ENCODE results near the gene WIPI1.
"Not testable (repeated sequence)": the region's sequence is repeated elsewhere in the genome, so short reads cannot be mapped to it uniquely, and the experiment has no call there.

Gene WIPI1

GRCh38 chr17:68497885-68498319, 40.6 kb upstream of the WIPI1 start:
- Histone ChIP-seq H3K4me3 (replicated peaks; ENCODE audit: low read depth, low read length) (no peak overlapping the region), H3K27me3 (replicated peaks; ENCODE audit: control insufficient read depth, insufficient read depth, low read length) (no peaks in the 10 kb centered on the region), H3K36me3 (ENCODE audit: control insufficient read depth, insufficient read depth, low read length) (no peaks in the 10 kb centered on the region)
- peak; percentile 79 for DNase-seq (ENCODE audit: extremely low read depth, insufficient read length)
- no peak for TF ChIP-seq CTCF (IDR thresholded peaks at IDR 0.05; ENCODE audit: insufficient read depth, low read length, poor library complexity, severe bottlenecking)

GRCh38 chr17:68495081-68495480, 37.8 kb upstream of the WIPI1 start:
- no peak for TF ChIP-seq CTCF (IDR thresholded peaks at IDR 0.05; ENCODE audit: insufficient read depth, low read length, poor library complexity, severe bottlenecking)
- Histone ChIP-seq H3K4me3 (replicated peaks; ENCODE audit: low read depth, low read length) (no peak overlapping the region), H3K27me3 (replicated peaks; ENCODE audit: control insufficient read depth, insufficient read depth, low read length) (no peaks in the 10 kb centered on the region), H3K36me3 (ENCODE audit: control insufficient read depth, insufficient read depth, low read length) (no peaks in the 10 kb centered on the region)
- no peak for DNase-seq (ENCODE audit: extremely low read depth, insufficient read length)

GRCh38 chr17:68492394-68493054, 35.2 kb upstream of the WIPI1 start:
- not testable (repeated sequence) for H3K36me3 ChIP-seq (ENCODE audit: control insufficient read depth, insufficient read depth, low read length); DNase-seq (ENCODE audit: extremely low read depth, insufficient read length); H3K4me3 ChIP-seq (replicated peaks; ENCODE audit: low read depth, low read length); H3K27me3 ChIP-seq (replicated peaks; ENCODE audit: control insufficient read depth, insufficient read depth, low read length)

- H3K36me3 ChIP-seq (ENCODE audit: control insufficient read depth, insufficient read depth, low read length), result no peaks in the 10 kb centered on the region
- H3K4me3 ChIP-seq (replicated peaks; ENCODE audit: low read depth, low read length), result no peak overlapping the region
- no peak for TF ChIP-seq CTCF (IDR thresholded peaks at IDR 0.05; ENCODE audit: insufficient read depth, low read length, poor library complexity, severe bottlenecking)
- no peaks in the 10 kb centered on the region for H3K27me3 ChIP-seq (replicated peaks; ENCODE audit: control insufficient read depth, insufficient read depth, low read length)
- no peak for DNase-seq (ENCODE audit: extremely low read depth, insufficient read length)
Observed at GRCh38 chr17:68491381-68492231, 34.3 kb upstream of the WIPI1 start.

- Histone ChIP-seq H3K36me3 (ENCODE audit: control insufficient read depth, insufficient read depth, low read length) (no peaks in the 10 kb centered on the region), H3K4me3 (replicated peaks; ENCODE audit: low read depth, low read length) (no peak overlapping the region), H3K27me3 (replicated peaks; ENCODE audit: control insufficient read depth, insufficient read depth, low read length) (no peaks in the 10 kb centered on the region)
- TF ChIP-seq CTCF (IDR thresholded peaks at IDR 0.05; ENCODE audit: insufficient read depth, low read length, poor library complexity, severe bottlenecking), result no peak
- DNase-seq (ENCODE audit: extremely low read depth, insufficient read length), result no peak
Observed at GRCh38 chr17:68489919-68490318, 32.6 kb upstream of the WIPI1 start.

- no peak overlapping the region for H3K4me3 ChIP-seq (replicated peaks; ENCODE audit: low read depth, low read length)
- DNase-seq (ENCODE audit: extremely low read depth, insufficient read length), result no peak
- no peaks in the 10 kb centered on the region for H3K27me3 ChIP-seq (replicated peaks; ENCODE audit: control insufficient read depth, insufficient read depth, low read length)
- TF ChIP-seq CTCF (IDR thresholded peaks at IDR 0.05; ENCODE audit: insufficient read depth, low read length, poor library complexity, severe bottlenecking), result no peak
- H3K36me3 ChIP-seq (ENCODE audit: control insufficient read depth, insufficient read depth, low read length), result no peaks in the 10 kb centered on the region
Observed at GRCh38 chr17:68484458-68484857, 27.2 kb upstream of the WIPI1 start.

Data from GM06990 (cell line).